ENCODE data around the gene SURF1.
"Not testable (repeated sequence)": the region's sequence is repeated elsewhere in the genome, so short reads cannot be mapped to it uniquely, and the experiment has no call there.

SURF1 gene

GRCh38 chr9:133321411-133321935 lies 34.8 kb downstream of the SURF1 start:
- no peak for DNase-seq (ENCODE audit: low spot score)

- DNase-seq (ENCODE audit: low spot score): no peak
These were observed 35.8 kb downstream of the SURF1 start for GRCh38 chr9:133320421-133320881.

GRCh38 chr9:133317551-133317950 lies 38.7 kb downstream of the SURF1 start:
- not testable (repeated sequence) for DNase-seq (ENCODE audit: low spot score)

GRCh38 chr9:133315997-133316396 lies 40.3 kb downstream of the SURF1 start:
- DNase-seq (ENCODE audit: low spot score): no peak

- no peak for DNase-seq (ENCODE audit: low spot score)
These were observed 46.7 kb downstream of the SURF1 start for GRCh38 chr9:133309608-133310007.

GRCh38 chr9:133307301-133307700 lies 49.0 kb downstream of the SURF1 start:
- DNase-seq (ENCODE audit: low spot score): no peak

GRCh38 chr9:133306242-133307204 lies 49.8 kb downstream of the SURF1 start:
- no peak for DNase-seq (ENCODE audit: low spot score)

GRCh38 chr9:133305731-133306130 lies 50.6 kb downstream of the SURF1 start:
- DNase-seq (ENCODE audit: low spot score): no peak

GRCh38 chr9:133304477-133305377 lies 51.6 kb downstream of the SURF1 start:
- DNase-seq (ENCODE audit: low spot score): no peak

GRCh38 chr9:133304158-133304470 lies 52.2 kb downstream of the SURF1 start:
- DNase-seq (ENCODE audit: low spot score): no peak

GRCh38 chr9:133303266-133304157 lies 52.8 kb downstream of the SURF1 start:
- DNase-seq (ENCODE audit: low spot score): no peak

Measured in kidney tubule cell (primary cell).